GM12865 (cell line): Measurements from ENCODE around the gene UBTF.

Experiments used
- DNase-seq: peaks from one replicate; pipeline ENCODE4 v3.0.0; 2010; ENCODE audit warnings: low read depth
- H3K4me3 ChIP-seq: 2 replicates; pipeline ENCODE4 v1.5.1; 2011; ENCODE audit warnings: mild to moderate bottlenecking, low read depth, low read length, control low read depth
- CTCF ChIP-seq: IDR thresholded peaks from 2 replicates; pipeline ENCODE4 v1.5.1; 2011; ENCODE audit warnings: low read length, control low read depth, low read depth, inconsistent platforms; ENCODE audit not compliant: insufficient read depth; ENCODE audit errors: missing control alignments

Gene UBTF

DNA sequence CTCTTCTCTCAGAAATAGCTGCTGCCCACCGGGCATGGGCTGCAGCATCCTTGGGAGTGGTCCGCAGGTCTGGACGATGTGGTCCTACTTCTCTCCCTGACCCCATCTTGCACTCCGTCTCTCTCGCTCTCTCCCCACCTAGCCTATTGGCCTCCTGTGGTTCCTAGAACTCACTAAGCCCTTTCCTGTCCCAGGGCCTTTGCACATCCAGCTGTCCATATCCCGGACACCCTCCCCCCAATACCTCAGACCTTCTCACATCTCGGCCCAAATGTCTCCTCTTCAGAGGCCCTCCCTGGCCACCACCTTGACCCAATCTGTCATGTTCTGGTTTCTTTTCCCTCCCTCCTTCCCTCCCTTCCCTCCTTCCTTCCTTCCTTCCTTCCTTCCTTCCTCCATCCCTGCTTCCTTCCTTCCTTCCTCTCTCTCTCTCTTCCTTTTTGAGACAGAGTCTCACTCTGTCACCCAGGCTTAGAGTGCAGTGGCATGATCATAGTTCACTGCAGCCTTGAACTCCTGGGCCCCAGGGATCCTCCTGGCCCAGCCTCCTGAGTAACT lies 43.9 kb upstream of the UBTF start:
- no peak overlapping the region for H3K4me3 ChIP-seq
- DNase-seq: no peak
- TF ChIP-seq CTCF: no peak

GRCh38 chr17:44262654-44263225 lies 43.3 kb upstream of the UBTF start:
- no peak for DNase-seq
- H3K4me3 ChIP-seq: no peak overlapping the region
- no peak for TF ChIP-seq CTCF

DNA sequence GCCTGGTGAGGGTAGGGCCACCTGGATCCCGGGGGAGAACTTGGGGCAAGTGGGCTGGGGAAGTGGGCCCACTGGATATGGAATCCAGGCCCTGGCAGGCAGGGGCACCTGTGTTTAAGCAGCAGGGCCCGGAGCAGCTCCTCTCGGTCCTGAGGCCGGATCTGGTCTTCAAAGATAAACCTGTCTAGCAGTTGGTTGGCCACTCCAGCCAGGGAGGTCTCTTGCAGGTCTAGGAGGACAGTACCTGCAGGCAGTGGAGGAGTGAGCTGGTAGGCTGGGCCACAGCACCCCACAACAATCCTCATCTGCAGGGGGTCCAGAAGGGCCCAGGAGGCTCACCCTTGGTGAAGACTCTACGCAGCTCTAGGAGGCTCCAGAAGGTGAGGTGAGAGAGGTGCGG lies 40.8 kb upstream of the UBTF start:
- TF ChIP-seq CTCF: no peak
- no peak overlapping the region for H3K4me3 ChIP-seq
- no peak for DNase-seq

DNA sequence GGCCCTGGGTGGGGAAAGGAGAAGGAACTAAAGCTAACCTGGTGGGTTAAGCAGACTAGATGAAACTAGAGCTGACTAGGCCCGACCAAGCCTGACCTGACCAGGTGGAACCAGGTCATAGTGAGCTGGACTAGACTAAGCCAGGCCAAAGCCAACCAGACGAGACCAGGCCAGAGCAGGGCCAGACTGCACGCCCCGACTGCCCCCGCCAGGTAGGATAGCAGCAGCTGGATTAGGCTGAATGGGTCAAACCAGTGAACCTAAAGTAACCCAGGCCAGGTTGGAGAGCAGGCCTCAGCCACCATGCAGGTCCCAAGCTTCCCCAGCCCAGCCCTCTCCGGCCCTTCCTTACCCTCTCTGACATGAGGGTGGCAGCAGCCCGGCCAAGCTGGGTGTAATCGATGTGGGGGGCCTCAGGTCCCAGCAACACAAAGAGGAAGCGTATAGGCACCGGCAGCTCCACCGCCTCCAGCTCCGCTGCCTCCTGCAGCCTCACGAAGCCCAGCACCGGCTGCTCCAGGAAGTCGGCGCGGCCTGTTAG lies 39.4 kb upstream of the UBTF start:
- no peak for TF ChIP-seq CTCF
- no peak overlapping the region for H3K4me3 ChIP-seq
- DNase-seq: no peak

GRCh38 chr17:44257815-44258760 lies 38.6 kb upstream of the UBTF start:
- DNase-seq: no peak

GRCh38 chr17:44256671-44257070 lies 37.2 kb upstream of the UBTF start:
- no peak for DNase-seq
- no peak for TF ChIP-seq CTCF
- H3K4me3 ChIP-seq: no peak overlapping the region

More at GRCh38 chr17:44257815-44258760, 38.6 kb upstream of the UBTF start:
- H3K4me3 ChIP-seq: no peak overlapping the region
- TF ChIP-seq CTCF: no peak
